Stimulated activated CD8-positive, alpha-beta memory T cell treated with anti-CD3 and anti-CD28 coated beads, Interleukin-4, amount 100 ng/mL, for 24 hours (primary cell): ENCODE measurements around the gene CST9.
"Not testable (repeated sequence)": the region's sequence is repeated elsewhere in the genome, so short reads cannot be mapped to it uniquely, and the experiment has no call there.

Experiments
- DNase-seq: peaks from one replicate; pipeline ENCODE4 v3.0.0-alpha.2; 2020; ENCODE audit warnings: low read depth

Gene CST9

DNA sequence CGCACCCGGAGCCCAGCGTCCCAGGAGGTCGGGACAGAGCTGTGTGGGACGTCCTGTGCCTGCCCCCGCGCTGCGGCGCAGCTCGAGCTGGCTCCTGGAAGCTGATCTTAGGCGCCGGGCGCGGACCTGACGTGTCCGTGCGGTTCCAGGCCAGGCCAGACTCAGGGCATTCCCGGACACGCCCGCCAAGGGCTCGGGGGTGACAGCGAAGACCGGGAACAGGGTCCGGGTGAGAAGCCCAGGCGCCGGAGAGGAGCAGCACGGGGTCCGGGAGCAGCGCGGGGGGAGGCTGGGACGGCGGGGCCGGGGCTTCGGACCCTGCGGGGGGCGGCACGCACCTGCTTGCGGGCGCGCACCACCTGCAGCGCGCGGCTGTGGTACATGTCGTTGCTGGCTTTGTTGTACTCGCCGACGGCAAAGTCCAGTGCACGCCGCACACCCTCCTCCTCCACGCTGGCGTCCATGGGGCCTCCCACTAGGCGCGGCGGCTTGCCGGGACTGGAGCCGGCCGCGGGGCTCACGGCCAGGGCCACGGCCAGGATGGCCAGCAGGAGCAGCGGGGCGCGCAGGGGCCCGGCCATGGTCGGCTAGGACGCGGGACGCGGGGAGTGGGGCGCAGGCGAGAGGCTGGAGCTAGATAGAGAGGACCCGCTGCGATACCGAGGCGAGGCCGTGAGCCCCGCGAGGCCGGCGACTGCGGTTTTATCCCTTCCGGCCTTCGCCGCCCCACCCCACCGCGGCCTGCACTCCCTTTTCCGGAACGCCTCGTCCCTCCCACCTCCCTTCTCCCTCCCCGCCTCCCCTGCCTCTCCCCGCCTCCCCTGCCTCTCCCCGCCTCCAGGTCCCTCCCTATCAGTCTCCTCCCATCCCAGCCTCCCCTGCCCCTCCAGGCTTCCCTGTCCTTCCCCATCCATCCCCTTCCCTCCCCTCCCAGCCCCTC, 31.8 kb upstream of the CST9 start, which contains the start of gene CST3:
CST3 (minus strand) TSS at position 674 of the 940 bp plus-strand sequence; CDS start at position 581, 93 bp downstream.
- DNase-seq = no peak

- no peak for DNase-seq
Measured at GRCh38 chr20:23636908-23637281, 31.2 kb upstream of the CST9 start.

DNA sequence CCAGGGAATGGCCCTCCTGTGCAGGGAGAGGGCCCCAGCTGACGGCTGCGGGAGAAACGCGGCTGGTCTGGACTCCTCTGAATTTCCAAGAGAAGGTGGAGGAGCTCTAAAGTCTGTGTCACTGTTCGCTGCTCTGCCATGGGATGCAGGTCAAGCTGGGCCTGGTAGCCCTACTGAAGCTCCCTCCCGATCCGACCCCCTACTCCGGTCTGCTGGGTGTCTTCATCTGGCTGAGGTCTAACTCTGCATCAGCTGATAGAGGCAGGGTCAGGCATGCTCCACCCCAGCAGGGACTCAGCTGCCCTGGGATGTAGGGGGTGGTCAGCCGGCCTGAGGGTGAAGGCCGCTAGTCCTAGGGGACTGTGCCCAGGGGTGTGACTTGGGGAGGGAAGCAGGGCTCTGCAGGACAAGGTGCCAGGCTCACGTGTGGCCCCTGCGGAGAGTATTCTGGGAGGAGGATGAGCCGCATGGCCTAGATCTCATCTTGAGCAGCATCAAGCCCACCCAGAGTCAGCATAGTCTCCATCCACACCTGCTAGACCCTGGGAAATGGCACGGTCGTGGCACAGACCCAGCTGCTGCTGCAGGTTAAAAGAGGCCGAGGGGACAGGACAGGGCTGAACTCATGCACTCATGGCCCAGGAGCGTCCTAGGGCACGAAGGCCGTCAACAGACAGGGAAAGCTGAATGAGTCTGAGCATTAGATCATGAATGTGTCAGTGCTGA, 30.6 kb upstream of the CST9 start:
- DNase-seq = no peak

DNA sequence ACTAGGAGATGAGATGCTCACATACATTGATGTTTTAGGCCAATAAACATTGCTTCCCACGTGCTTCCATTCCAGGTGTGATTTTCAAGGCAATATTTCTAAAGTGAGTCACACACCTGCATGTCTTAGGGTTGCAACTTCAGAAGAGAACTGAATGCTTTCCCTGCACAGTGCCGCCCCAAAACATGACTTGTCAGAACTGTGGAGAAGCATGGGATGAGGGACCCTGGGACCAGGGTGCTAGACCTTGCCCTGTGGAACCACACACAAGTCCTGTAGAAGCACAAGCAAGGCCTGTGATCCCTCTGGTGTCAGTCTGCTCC, 30.0 kb upstream of the CST9 start:
- DNase-seq = not testable (repeated sequence)

DNA sequence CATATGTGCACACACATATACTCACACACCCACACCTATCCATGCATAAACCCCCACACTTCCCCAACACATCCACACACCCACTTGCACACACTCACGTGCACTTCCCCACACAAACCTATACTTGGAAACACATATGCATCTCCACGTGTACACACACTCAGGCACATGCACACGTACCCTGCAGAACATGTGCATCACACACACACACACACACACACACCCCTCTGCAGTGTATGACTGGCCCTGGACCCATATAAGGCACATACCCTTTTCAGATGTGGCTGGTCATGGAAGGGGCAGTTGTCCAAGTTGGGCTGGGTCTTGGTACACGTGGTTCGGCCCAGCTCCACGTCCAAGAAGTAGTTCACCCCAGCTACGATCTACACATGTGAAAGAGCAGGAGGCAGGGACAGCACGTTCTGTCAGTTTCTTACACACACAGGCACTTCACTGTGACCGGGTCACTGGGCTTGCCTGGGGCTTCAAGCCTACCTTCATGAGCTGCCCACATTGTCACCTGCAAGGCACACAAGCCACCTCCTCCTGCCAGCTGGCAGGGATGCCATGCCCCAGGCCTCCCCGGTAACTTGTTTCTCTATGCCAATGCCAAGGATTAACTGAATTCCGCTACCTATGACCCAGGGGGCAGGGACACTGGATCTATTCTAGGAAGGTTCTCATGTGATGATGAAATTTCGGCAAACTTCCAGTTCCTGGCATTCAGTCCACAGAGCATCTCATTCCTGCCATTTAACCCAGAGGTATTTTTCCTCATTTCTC, 29.5 kb upstream of the CST9 start:
- no peak for DNase-seq

DNA sequence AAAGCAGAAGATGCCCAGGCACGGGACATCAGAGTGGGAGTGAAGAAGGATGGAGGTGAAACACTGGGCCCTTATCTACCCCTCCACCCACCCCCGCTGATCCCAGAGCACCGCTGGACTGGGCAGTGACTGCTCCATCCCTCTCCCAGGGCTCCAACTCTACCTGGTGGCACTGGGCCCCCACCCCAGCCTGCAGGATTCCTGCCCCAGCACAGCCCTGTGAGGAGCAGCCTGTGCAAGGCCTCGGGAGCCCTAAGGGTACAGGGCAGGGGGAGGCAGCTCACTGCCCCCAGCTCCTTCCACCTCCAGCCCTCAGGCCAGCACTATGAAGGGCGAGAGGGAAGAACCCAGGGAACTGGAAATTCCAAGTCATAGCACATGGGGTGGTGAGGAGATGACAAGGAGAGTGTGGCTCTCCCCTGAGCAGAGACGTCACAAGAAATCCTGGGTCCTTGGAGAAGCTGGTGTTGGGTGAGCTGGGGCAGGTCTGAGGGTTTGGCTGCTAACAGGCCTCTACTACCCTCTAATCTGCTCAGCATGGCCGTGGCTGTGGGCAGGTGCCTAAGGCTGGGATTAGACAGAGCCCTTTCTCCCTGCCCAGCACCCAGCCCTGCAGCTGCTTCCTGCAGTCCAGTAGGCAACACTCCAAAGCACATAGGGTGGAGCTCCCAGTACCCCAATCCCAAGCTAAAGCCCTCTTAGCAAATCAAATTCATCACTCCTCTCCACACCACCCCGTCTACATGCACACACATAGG, 28.5 kb upstream of the CST9 start:
- no peak for DNase-seq

GRCh38 chr20:23632711-23633573, 27.2 kb upstream of the CST9 start:
- DNase-seq = no peak

DNA sequence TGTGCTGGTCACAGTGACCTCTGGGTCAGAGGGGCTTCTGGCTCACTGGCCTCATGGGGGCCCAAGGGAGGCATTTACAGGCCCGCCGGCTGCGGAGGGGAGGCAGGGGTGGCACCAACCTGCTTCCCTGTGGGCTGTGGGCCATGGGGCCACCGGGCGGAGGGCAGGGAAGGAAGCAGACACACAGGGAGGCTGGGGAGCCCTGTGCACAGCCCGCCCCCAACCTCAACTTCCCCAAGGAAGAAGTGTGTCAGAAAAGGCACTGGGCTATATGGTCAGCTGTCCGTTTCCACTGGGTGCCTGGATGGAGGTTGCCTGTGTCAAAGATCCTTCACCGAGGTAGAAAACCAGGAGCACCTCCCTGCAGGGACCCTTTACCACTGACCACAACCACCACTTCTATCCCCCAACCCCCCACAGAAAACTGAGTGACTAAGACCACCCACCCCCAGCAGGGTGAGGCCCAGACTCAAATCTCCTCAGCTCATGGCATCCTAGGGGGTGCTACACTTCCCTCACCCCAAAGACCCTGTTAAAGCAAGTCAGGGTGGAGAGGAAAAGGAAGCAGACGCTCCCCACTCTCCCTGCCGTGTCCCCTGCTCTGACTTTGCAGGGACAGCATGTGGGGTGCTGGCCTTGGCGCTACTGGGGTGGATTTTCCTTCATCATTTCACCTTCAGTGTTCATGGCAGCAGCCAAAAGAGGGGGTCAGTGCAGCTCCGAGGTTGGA, 26.4 kb upstream of the CST9 start:
- no peak for DNase-seq

DNA sequence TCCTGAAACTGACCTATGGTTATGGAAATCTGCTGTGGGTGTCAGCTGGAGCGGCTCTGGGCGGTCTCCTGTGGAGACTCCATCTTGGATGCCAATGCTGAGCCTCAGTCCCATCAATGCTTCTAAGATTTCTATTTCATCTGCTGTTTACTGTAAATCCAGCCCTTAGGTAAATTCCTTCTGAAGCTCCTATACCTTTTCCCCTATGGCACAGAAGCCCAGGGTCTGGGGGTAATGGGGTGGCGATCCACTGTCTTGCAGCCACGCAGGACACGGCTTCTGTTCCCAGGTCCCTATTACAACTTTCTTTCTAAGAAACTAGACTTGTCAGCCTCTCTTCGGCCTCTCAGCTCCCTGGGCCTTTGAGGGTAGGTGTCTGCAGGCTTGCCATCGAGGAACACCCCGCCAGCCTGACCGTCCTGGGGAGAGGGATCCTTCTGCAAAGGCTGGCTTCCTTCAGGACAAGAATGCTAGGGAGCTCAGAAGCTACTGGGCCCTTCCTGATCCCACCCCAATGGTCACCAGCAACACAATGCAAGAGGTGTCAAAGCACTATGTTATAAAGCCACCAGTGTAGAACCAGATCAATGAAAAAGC, 25.6 kb upstream of the CST9 start:
- DNase-seq = no peak

DNA sequence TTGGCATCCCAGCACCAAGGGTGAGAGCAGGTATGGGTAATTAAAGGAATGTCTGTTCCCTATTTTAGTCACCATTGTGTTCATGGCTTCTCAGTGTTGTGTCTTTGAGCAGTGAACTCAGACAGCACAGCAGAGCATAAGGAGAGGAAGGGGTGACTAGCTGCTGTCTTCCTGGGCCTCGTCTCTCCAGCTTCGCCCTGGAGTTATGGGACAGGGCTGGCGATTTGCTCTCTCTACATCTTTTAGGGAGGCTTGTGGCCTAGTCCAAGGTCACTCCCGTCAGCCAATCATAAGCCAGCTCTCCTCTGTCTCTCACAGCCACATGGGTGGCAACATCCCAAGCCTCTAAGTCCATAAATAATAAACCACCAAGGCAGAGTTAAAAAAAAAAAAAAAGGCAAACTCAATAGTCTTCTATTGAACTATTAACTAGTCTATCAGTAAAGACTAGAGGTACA, 24.7 kb upstream of the CST9 start:
- DNase-seq = no peak

DNA sequence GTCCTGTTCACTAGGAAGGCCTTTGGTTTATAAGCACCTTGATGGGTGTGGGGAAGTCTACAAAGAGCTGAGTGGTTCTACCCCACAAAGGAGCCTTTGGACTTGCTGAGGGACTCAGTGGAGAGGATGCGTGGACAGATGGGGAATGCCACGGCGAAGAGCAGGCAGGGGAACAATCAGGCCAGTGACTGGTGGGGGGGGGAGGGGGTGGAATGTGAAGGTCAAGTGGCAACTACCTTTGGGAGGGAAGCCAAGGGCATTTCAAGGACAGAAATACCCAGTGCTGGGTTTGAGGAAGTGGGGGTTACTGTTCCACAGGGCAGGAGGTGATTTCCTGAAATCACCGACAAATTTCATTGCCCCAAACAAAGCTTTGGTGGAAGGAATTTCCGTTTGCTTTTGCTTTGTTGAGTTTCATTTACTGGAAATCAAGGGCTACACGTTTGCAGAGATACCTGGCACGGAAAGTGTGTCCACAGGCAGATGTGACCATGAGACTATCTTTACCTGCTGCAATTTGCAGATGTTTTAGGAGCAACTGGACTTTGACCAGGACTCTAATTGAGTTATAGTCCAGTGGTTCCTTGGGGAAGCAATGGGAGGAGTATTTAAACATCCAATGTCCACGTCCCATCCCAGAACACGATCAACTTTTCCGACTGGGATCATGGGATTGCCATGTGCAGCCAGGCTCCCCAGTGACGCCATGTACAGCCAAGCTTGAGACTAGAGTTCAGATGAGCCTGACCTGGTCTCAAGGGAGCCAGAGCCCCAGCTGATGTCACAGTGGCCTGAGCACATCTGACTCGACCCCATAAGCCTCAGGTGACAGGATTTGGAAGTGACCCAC, 24.1 kb upstream of the CST9 start:
- no peak for DNase-seq

GRCh38 chr20:23629017-23629541, 23.4 kb upstream of the CST9 start:
- DNase-seq = no peak

DNA sequence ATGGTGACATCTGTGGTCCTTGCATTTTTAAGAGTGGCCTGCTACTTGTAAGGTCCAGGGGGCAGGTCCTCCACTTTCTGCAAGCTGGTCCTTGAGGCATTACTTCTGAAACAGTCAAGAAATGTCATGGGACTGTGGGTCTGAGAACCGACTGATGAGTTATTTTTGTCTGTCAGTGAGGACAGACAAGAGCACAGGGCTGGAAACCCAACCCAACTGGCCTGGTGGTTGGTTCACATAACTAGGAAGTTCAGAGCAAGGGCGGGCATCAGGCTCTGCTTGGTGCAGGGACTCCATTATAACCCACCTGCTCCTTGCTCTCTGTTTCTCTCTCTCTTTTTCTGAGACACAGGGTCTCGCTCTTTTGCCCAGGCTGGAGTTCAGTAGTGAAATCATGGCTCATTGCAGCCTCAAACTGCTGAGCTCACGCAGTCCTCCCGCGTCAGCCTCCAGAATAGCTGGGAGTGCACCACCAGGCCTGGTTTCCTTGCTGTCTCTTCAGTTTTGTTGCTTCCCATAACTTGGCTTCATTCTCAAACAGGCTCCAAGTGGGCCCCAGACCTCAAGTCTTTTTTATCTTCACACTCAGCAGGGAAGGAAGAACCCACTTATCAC, 22.8 kb upstream of the CST9 start:
- no peak for DNase-seq

DNA sequence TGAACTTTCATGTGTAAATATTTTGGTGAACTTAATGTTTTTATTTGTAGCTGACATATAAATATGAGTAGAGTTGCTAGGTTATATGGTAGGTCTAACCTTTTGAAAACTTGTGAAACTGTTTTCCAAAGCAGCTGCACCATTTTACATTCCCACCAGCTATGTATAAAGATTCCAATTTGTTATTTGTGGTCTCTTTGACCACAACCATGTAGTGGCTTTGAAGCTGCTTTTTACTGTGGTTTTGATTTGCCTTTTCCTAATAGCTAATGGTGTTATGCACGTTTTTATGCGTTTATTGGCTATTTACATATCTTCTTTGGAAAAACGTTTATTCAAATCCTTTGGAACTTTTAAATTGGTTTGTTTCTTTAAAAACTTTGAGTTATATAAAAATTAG, 21.8 kb upstream of the CST9 start:
- no peak for DNase-seq

GRCh38 chr20:23626040-23626620, 20.4 kb upstream of the CST9 start:
- no peak for DNase-seq

DNA sequence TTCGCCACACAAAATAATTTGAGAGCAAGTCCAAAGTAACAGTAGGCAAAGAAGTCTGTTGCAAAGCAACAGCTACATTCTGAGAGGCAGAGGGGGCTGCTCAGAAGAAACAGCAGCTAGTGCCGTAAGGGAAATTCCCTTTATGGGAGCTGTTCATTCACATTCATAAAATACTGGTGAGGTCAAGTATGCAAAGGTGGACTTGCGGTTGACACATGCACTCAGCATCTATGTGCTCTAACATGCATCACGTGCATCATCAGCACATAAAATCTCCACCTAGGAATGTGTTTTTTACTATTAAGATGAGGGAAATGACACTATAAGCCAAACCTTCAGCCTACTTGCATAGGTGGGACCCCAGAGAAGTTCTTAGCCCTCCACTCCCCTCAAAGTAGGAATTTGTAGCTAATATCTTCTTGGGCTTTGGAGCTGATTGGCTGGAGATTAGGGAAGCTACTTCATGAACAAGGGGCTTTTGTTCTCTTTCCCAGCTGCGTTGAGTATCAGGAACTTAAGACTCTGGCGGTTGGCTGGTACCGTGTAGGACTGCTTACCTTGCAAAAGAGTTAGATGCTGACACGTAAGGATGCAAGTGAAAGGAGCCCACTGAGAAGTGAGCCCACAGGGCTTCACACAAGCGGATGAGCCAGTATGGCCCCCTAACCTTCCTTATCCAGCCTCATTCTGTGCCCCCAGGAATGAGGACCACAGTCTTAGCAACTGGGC, 19.7 kb upstream of the CST9 start:
- DNase-seq = no peak

DNA sequence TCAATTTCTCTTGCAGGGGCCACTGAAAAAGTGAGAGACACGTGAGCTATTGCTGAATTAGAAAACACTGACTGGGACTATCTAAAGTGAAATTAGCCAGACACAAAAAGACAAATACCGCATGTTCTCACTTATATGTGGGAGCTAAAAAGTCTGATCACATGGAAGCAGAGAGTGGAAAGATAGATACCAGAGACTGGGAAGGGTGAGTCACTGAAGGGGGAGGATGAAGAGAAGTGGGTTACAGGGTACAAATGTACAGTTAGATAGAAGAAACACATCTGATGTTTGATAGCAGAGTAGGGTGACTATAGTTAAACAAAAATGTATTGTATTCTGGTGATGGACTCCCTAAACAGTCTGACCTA, 18.6 kb upstream of the CST9 start:
- no peak for DNase-seq
